PC-9 (cell line): ENCODE measurements around the gene CALM1. TPM values are rescaled to one million over a fixed set of nuclear protein-coding genes. Genes with fewer than 3 reads are reported as not detected.

Source experiments
- BruUV-seq: library from RNA; stranded (reverse); fragments of 400-500 nt; replicated peaks from 2 replicates; lab custom pipeline; 2021; lab: Mats Ljungman, UMichigan
- CTCF ChIA-PET: fragments of 300-600 bp; sonication (Branson Sonifier 250); formaldehyde crosslinking; loops from one replicate; lab custom pipeline; 2022; ENCODE audit warnings: antibody characterized with exemption; lab: Charles Lee
- POLR2A ChIA-PET: fragments of 300-600 bp; sonication (Branson Sonifier 250); formaldehyde crosslinking; loops from one replicate; lab custom pipeline; 2022; ENCODE audit warnings: antibody characterized with exemption; ENCODE audit not compliant: unreplicated experiment; lab: Charles Lee
- DNase-seq, 2 experiments: peaks; one replicate each; pipeline versions ENCODE4 v3.0.0 to v3.0.0-alpha.2; 2015 to 2022; ENCODE audit warnings: mixed read lengths in 1 of 2
- H2AFZ ChIP-seq: fragments of 200-600 bp; sonication (generic); 2 replicates; pipeline ENCODE4 v1.8.1; 2017; ENCODE audit warnings: antibody characterized with exemption
- H3F3A ChIP-seq: fragments of 200-600 bp; sonication (generic); 2 replicates; pipeline ENCODE4 v1.8.1; 2017; ENCODE audit warnings: antibody characterized with exemption, mild to moderate bottlenecking, low read depth; ENCODE audit not compliant: insufficient read depth
- H3K27ac ChIP-seq: fragments of 200-600 bp; sonication (generic); 2 replicates; pipeline ENCODE4 v1.6.1; 2016; ENCODE audit warnings: mixed run types
- H3K27me3 ChIP-seq: fragments of 200-600 bp; sonication (generic); 2 replicates; pipeline ENCODE4 v1.6.1; 2016; ENCODE audit warnings: low read depth, mixed run types; ENCODE audit not compliant: insufficient read depth
- H3K36me3 ChIP-seq: fragments of 200-600 bp; sonication (generic); 2 replicates; pipeline ENCODE4 v1.6.1; 2016; ENCODE audit warnings: low read depth, mixed run types
- H3K4me1 ChIP-seq: fragments of 200-600 bp; sonication (generic); replicated peaks from 2 replicates; pipeline ENCODE4 v1.6.1; 2016; ENCODE audit warnings: mixed run types; ENCODE audit not compliant: insufficient read depth
- H3K4me2 ChIP-seq: fragments of 200-600 bp; sonication (generic); 2 replicates; pipeline ENCODE4 v1.6.1; 2017; ENCODE audit warnings: mixed run types
- H3K4me3 ChIP-seq: fragments of 200-600 bp; sonication (generic); 2 replicates; pipeline ENCODE4 v1.6.1; 2016; ENCODE audit warnings: mixed run types
- H3K79me2 ChIP-seq: fragments of 200-600 bp; sonication (generic); 2 replicates; pipeline ENCODE4 v1.6.1; 2017; ENCODE audit warnings: low read depth, mixed run types
- H3K9me2 ChIP-seq: fragments of 200-600 bp; sonication (generic); 2 replicates; pipeline ENCODE4 v1.8.1; 2017; ENCODE audit warnings: mild to moderate bottlenecking; ENCODE audit not compliant: insufficient read depth
- H3K9me3 ChIP-seq: fragments of 200-600 bp; sonication (generic); 2 replicates; pipeline ENCODE4 v1.8.1; 2016; ENCODE audit warnings: low read depth; ENCODE audit not compliant: insufficient read depth
- H4K20me1 ChIP-seq: fragments of 200-600 bp; sonication (generic); 2 replicates; pipeline ENCODE4 v1.8.1; 2017; ENCODE audit not compliant: insufficient read depth
- EZH2 ChIP-seq: fragments of 200-600 bp; sonication (generic); IDR thresholded peaks from 2 replicates; pipeline ENCODE4 v1.8.0; 2017; ENCODE audit warnings: antibody characterized with exemption, low read depth
- intact Hi-C: fragments of 100-400 bp; cut with micrococcal nuclease; formaldehyde crosslinking; loops from one replicate; pipeline ENCODE4 v1.10.0; 2022; ENCODE audit not compliant: unreplicated experiment
- total RNA-seq: library from RNA; stranded (reverse); gene quantifications from 2 replicates; pipeline ENCODE4 v1.2.3, GENCODE V29; 2021
- TF ChIP-seq, protein P1 (sequence below): fragments of 200-600 bp; sonication (generic); conservative IDR thresholded peaks from 2 replicates; pipeline ENCODE4 v1.6.1; 2017; ENCODE audit warnings: mixed run types, antibody characterized with exemption, mild to moderate bottlenecking, moderate library complexity

Gene CALM1
- total RNA-seq, 1 experiment from 2014 or later: 103 TPM

DNA sequence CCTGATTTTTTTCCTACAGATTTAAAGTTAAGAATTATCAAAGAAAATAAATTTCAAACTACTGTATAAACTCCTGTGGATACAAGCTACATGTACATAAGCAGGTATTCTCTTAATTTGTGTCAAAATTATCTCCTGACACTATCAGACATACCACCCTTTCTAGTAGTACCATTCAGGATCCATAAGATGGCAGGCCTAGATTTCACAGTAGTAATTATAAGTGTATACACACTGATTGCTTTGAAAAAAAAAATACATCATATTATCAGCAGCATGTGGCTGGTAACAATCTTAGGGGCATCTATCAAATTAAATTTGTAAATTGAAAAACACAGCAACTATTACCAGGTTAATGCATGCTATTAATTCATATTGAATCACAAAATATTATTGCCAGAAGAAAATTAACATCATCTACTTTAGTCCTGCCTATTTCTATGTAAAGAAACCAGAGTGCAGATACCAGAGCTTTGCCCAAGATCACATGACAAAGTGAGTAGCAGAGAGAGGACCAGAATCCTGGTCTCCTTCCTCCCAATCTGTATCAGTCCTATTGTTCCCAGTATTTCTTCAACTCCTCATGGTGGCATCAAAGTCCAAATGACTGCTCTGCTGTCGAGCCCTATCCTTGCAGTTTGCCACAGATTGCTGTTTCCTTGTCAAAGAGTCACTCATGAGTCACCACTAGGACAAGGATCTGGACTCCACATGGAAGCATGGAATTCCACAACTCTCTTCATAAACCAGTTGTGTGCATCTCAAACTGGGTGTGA lies 27.7 kb upstream of the CALM1 start:
- CTCF ChIA-PET: interaction anchor here (0.7 kb wide), 1 partner anchor 448 kb away, joined by 4 read pairs; no protein-coding TSS in a partner anchor
- Histone ChIP-seq H3K27me3 (no peaks in the 10 kb centered on the region), H3K36me3 (no peaks in the 10 kb centered on the region), H2AFZ (no peak overlapping the region), H3F3A (no peaks in the 10 kb centered on the region), H3K4me2 (no peak overlapping the region), H3K27ac (no peak overlapping the region), H3K4me1 (no peaks in the 10 kb centered on the region), H3K4me3 (no peak overlapping the region), H3K9me3 (no peaks in the 10 kb centered on the region), H3K79me2 (no peaks in the 10 kb centered on the region), H4K20me1 (no peaks in the 10 kb centered on the region), H3K9me2 (no peaks in the 10 kb centered on the region)
- POLR2A ChIA-PET: no interaction called here
- TF ChIP-seq EZH2: no peak
- TF ChIP-seq, protein P1, sequence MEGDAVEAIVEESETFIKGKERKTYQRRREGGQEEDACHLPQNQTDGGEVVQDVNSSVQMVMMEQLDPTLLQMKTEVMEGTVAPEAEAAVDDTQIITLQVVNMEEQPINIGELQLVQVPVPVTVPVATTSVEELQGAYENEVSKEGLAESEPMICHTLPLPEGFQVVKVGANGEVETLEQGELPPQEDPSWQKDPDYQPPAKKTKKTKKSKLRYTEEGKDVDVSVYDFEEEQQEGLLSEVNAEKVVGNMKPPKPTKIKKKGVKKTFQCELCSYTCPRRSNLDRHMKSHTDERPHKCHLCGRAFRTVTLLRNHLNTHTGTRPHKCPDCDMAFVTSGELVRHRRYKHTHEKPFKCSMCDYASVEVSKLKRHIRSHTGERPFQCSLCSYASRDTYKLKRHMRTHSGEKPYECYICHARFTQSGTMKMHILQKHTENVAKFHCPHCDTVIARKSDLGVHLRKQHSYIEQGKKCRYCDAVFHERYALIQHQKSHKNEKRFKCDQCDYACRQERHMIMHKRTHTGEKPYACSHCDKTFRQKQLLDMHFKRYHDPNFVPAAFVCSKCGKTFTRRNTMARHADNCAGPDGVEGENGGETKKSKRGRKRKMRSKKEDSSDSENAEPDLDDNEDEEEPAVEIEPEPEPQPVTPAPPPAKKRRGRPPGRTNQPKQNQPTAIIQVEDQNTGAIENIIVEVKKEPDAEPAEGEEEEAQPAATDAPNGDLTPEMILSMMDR: no peak
- no peak for DNase-seq
- BruUV-seq: no TSS peak
- intact Hi-C loops: no loop called here

DNA sequence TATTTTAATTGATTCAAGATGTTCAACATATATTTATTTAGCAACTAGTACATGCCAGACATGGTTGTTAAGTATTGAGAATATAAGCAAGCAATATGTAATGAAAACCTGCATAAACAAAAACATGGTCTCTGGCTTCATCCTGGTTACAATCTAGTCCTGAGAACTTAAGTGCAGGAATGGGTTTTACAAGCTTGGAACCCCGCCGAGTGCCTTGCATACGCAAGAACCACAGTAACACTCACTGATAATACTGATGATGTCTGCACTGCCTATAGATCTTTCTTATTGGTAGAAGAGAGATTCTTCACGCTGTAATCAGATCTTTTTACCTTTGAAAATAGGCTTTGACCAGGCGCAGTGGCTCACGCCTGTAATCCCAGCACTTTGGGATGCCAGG lies 22.9 kb upstream of the CALM1 start:
- H3K27ac ChIP-seq: no peak overlapping the region
- POLR2A ChIA-PET: no interaction called here
- no peak overlapping the region for H3K4me2 ChIP-seq
- intact Hi-C loops: no loop called here
- TF ChIP-seq EZH2: no peak
- TF ChIP-seq, protein P1: no peak
- no peaks in the 10 kb centered on the region for H4K20me1 ChIP-seq
- no peaks in the 10 kb centered on the region for H3K4me1 ChIP-seq
- no peaks in the 10 kb centered on the region for H3K27me3 ChIP-seq
- no TSS peak for BruUV-seq
- CTCF ChIA-PET: no interaction called here
- no peaks in the 10 kb centered on the region for H3K9me3 ChIP-seq
- no peaks in the 10 kb centered on the region for H3K9me2 ChIP-seq
- no peak overlapping the region for H3K4me3 ChIP-seq
- no peak overlapping the region for H2AFZ ChIP-seq
- no peaks in the 10 kb centered on the region for H3F3A ChIP-seq
- H3K79me2 ChIP-seq: no peaks in the 10 kb centered on the region
- H3K36me3 ChIP-seq: no peaks in the 10 kb centered on the region
- DNase-seq: no peak

DNA sequence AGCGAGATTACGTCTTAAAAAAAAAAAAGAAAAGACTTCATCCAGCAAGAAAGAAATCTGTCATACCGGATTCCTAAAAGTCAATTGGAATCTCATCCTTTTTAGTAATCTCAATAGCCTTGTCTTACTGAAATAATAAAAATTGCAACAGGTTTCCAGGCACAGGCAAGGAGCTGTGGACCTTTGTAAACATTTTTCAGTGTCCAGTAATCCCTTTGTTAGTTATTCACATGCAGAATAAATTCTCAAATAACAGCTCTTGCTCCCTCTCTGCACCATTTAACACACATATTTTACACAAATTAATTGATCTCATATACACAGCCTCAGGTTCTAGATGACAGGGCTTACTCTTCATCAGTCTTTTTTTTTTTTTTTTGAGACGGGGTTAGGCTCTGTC lies 22.0 kb upstream of the CALM1 start:
- Histone ChIP-seq H4K20me1 (no peaks in the 10 kb centered on the region), H3K9me3 (no peaks in the 10 kb centered on the region), H3K4me2 (no peak overlapping the region), H3K27ac (no peak overlapping the region), H3K27me3 (no peaks in the 10 kb centered on the region), H3K4me3 (no peak overlapping the region), H3K36me3 (no peaks in the 10 kb centered on the region), H3K4me1 (no peaks in the 10 kb centered on the region), H3F3A (no peaks in the 10 kb centered on the region), H2AFZ (no peak overlapping the region), H3K9me2 (no peaks in the 10 kb centered on the region), H3K79me2 (no peaks in the 10 kb centered on the region)
- POLR2A ChIA-PET: no interaction called here
- TF ChIP-seq, protein P1: no peak
- TF ChIP-seq EZH2: no peak
- BruUV-seq: no TSS peak
- DNase-seq: no peak
- CTCF ChIA-PET: no interaction called here
- intact Hi-C loops: no loop called here
